HCT116 (cell line): Measurements from ENCODE around the gene MST1. TPM values are rescaled to one million over a fixed set of nuclear protein-coding genes. Genes with fewer than 3 reads are reported as not detected.
A peak's percentile ranks its signal among the peaks of the same experiment; 100 is the strongest.
"Not testable (repeated sequence)": the region's sequence is repeated elsewhere in the genome, so short reads cannot be mapped to it uniquely, and the experiment has no call there.

Source experiments
- ATAC-seq: fragments of 200-7000 bp; cut with Tn5 transposase; 2 replicates; pipeline ENCODE4 v1.9.1; 2020; ENCODE audit warnings: mild to moderate bottlenecking, moderate library complexity
- BruUV-seq: library from RNA; stranded (reverse); fragments of 400-500 nt; replicated peaks from 2 replicates; lab custom pipeline; 2021; lab: Mats Ljungman, UMichigan
- CTCF ChIA-PET: fragments of 300-600 bp; sonication (Branson Sonifier 250); formaldehyde crosslinking; loops from one replicate; lab custom pipeline; 2021; ENCODE audit warnings: antibody characterized with exemption; lab: Charles Lee
- POLR2A ChIA-PET: fragments of 300-600, 350-600 bp; sonication (Branson Sonifier 250); formaldehyde crosslinking; loops from one replicate; lab custom pipeline; 2021; ENCODE audit warnings: antibody characterized with exemption; lab: Charles Lee
- RAD21 ChIA-PET, 2 experiments: fragments of 300-600 bp; sonication (Branson Sonifier 250); formaldehyde crosslinking; loops; one replicate each; lab custom pipeline; 2023; ENCODE audit warnings: low total read pairs in 2 of 2; ENCODE audit not compliant: uncharacterized antibody in 2 of 2, unreplicated experiment in 2 of 2, low non-redundant PET in 1 of 2; lab: Charles Lee
- DNase-seq: peaks from one replicate; pipeline ENCODE4 v3.0.0-alpha.2; 2010; ENCODE audit warnings: low read depth, low spot score
- H2AFZ ChIP-seq: fragments of 200-600 bp; shearing (Covaris generic), sonication (generic); 2 replicates; pipeline ENCODE4 v1.6.1; 2017; ENCODE audit warnings: low read depth, mixed run types, mixed read lengths, antibody characterized with exemption, low read length; ENCODE audit not compliant: poor library complexity, severe bottlenecking
- H3K27ac ChIP-seq: 2 replicates; pipeline ENCODE4 v1.5.1; 2012; ENCODE audit warnings: low read depth, low read length
- H3K27me3 ChIP-seq: fragments of 200-600 bp; sonication (generic); 2 replicates; pipeline ENCODE4 v1.6.1; 2016; ENCODE audit warnings: mixed run types, low read length, mixed read lengths; ENCODE audit not compliant: insufficient read depth
- H3K36me3 ChIP-seq, 2 experiments: fragments of 200-500 bp in 1 of 2; fragments of 200-600 bp in 1 of 2; sonication (Bioruptor generic) in 1 of 2; sonication (generic) in 1 of 2; 2 replicates each; pipeline versions ENCODE4 v1.5.1 to v1.6.1; 2014 to 2016; ENCODE audit warnings: low read length in 2 of 2, inconsistent platforms in 1 of 2, mixed read lengths in 1 of 2, mixed run types in 1 of 2; ENCODE audit not compliant: insufficient read depth in 2 of 2, control insufficient read depth in 1 of 2
- H3K4me1 ChIP-seq, 2 experiments: fragments of 200-600 bp in 1 of 2; sonication (generic) in 1 of 2; 2 replicates each; pipeline versions ENCODE4 v1.5.1 to v1.6.1; 2012 to 2017; ENCODE audit warnings: low read length in 2 of 2, inconsistent platforms in 1 of 2, mild to moderate bottlenecking in 1 of 2, mixed read lengths in 1 of 2, mixed run types in 1 of 2, moderate library complexity in 1 of 2; ENCODE audit not compliant: insufficient read depth in 2 of 2, control insufficient read depth in 1 of 2
- H3K4me2 ChIP-seq: fragments of 200-600 bp; sonication (generic); 2 replicates; pipeline ENCODE4 v1.6.1; 2017; ENCODE audit warnings: mixed run types, low read length, mixed read lengths
- H3K4me3 ChIP-seq, 2 experiments: fragments of 200-600 bp in 1 of 2; sonication (generic) in 1 of 2; replicated peaks in 1 of 2; 2 replicates each; pipeline ENCODE4 v1.5.1; 2011 to 2016; ENCODE audit warnings: low read length in 2 of 2, control low read depth in 1 of 2, low read depth in 1 of 2, mild to moderate bottlenecking in 1 of 2, mixed read lengths in 1 of 2, mixed run types in 1 of 2
- H3K79me2 ChIP-seq: fragments of 200-600 bp; sonication (generic); 2 replicates; pipeline ENCODE4 v1.6.1; 2017; ENCODE audit warnings: mild to moderate bottlenecking, mixed run types, low read length, moderate library complexity, mixed read lengths; ENCODE audit not compliant: insufficient read depth
- H3K9ac ChIP-seq: fragments of 200-600 bp; sonication (generic); 2 replicates; pipeline ENCODE4 v1.6.1; 2016; ENCODE audit warnings: low read length, mixed read lengths
- H3K9me2 ChIP-seq: fragments of 200-600 bp; sonication (generic), shearing (Covaris generic); 2 replicates; pipeline ENCODE4 v1.6.1; 2017; ENCODE audit warnings: mixed run types, mild to moderate bottlenecking, moderate library complexity; ENCODE audit not compliant: insufficient read depth
- H3K9me3 ChIP-seq, 2 experiments: fragments of 200-500 bp in 1 of 2; fragments of 200-600 bp in 1 of 2; sonication (Bioruptor generic) in 1 of 2; sonication (generic) in 1 of 2; 2 replicates each; pipeline ENCODE4 v1.6.1; 2014 to 2017; ENCODE audit warnings: low read length in 2 of 2, mixed read lengths in 2 of 2, inconsistent platforms in 1 of 2, low read depth in 1 of 2, mild to moderate bottlenecking in 1 of 2, mixed run types in 1 of 2, moderate library complexity in 1 of 2; ENCODE audit not compliant: control insufficient read depth in 1 of 2, insufficient read depth in 1 of 2
- H4K20me1 ChIP-seq: fragments of 200-600 bp; sonication (generic), shearing (Covaris generic); 2 replicates; pipeline ENCODE4 v1.6.1; 2017; ENCODE audit warnings: mixed run types, mild to moderate bottlenecking, moderate library complexity; ENCODE audit not compliant: insufficient read depth
- intact Hi-C: fragments of 100-400 bp; cut with micrococcal nuclease; formaldehyde crosslinking; loops from 2 replicates; pipeline ENCODE4 v1.10.0; 2022
- total RNA-seq: library from RNA; stranded (reverse); gene quantifications from one replicate; pipeline ENCODE4 v1.2.1, GENCODE V29; 2021; ENCODE audit not compliant: unreplicated experiment

MST1 gene
- total RNA-seq, 1 experiment from 2014 or later: 15.4 TPM

- H3K9ac ChIP-seq, intact Hi-C loops, H3K9me2 ChIP-seq, POLR2A ChIA-PET, H3K4me3 ChIP-seq, RAD21 ChIA-PET, H3K9me3 ChIP-seq, H3K27ac ChIP-seq, BruUV-seq, H4K20me1 ChIP-seq, DNase-seq, H3K27me3 ChIP-seq, H2AFZ ChIP-seq, H3K4me2 ChIP-seq, CTCF ChIA-PET: not testable (repeated sequence)
- peaks cover 5 to 16% of the 10 kb centered on the region in 2 experiments; a peak in 2 of 4 replicates for H3K36me3 ChIP-seq
- H3K79me2 ChIP-seq: peaks cover 15% of the 10 kb centered on the region
- H3K4me1 ChIP-seq: peaks cover 4 to 14% of the 10 kb centered on the region in 2 experiments; a peak in 3 of 4 replicates
- peak; percentile 5; the same call in 1 of the 2 replicates for ATAC-seq
These were observed 2.9 kb downstream of the MST1 start for GRCh38 chr3:49686346-49686745.

GRCh38 chr3:49685846-49686245, 3.4 kb downstream of the MST1 start:
- CTCF ChIA-PET, H3K9ac ChIP-seq, POLR2A ChIA-PET, H3K9me2 ChIP-seq, H2AFZ ChIP-seq, RAD21 ChIA-PET, H3K27ac ChIP-seq, H3K9me3 ChIP-seq, H4K20me1 ChIP-seq, intact Hi-C loops, H3K4me2 ChIP-seq, H3K4me3 ChIP-seq, ATAC-seq, H3K27me3 ChIP-seq, BruUV-seq, DNase-seq: not testable (repeated sequence)
- H3K79me2 ChIP-seq: peaks cover 13% of the 10 kb centered on the region
- peaks cover 2 to 13% of the 10 kb centered on the region in 2 experiments; a peak in 3 of 4 replicates for H3K4me1 ChIP-seq
- peaks cover 7 to 21% of the 10 kb centered on the region in 2 experiments; a peak in 2 of 4 replicates for H3K36me3 ChIP-seq

DNA sequence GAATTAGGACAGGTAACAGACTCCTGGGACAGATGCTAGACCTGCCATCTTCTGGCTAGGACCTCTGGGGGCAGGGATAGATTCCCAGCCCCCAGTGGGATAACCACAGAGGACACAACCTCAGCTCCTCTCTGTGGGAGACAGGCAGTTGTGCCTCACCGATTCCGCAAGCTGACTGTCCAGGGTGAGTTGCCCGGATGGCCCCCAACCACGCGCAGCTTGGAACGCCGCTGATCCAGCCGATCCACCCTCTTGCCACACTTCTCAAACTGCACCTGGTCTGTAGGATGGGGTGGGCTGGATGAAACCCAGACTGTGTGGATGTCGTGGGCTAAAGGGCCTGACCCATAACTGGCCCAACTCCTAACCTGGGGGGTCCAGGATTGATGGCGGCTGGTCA, 4.2 kb downstream of the MST1 start:
- H3K9ac ChIP-seq, H3K4me3 ChIP-seq, ATAC-seq, CTCF ChIA-PET, H4K20me1 ChIP-seq, H3K4me1 ChIP-seq, H3K9me3 ChIP-seq, H2AFZ ChIP-seq, intact Hi-C loops, H3K27ac ChIP-seq, BruUV-seq, RAD21 ChIA-PET, H3K79me2 ChIP-seq, DNase-seq, POLR2A ChIA-PET, H3K27me3 ChIP-seq, H3K9me2 ChIP-seq, H3K4me2 ChIP-seq: not testable (repeated sequence)
- H3K36me3 ChIP-seq: peaks cover 9 to 29% of the 10 kb centered on the region in 2 experiments; a peak in 2 of 4 replicates

GRCh38 chr3:49684453-49684852, 4.8 kb downstream of the MST1 start:
- H3K27ac ChIP-seq, H3K27me3 ChIP-seq, POLR2A ChIA-PET, H2AFZ ChIP-seq, RAD21 ChIA-PET, H4K20me1 ChIP-seq, DNase-seq, H3K4me2 ChIP-seq, intact Hi-C loops, H3K9me2 ChIP-seq, H3K4me1 ChIP-seq, H3K9ac ChIP-seq, BruUV-seq, H3K79me2 ChIP-seq, H3K4me3 ChIP-seq, H3K9me3 ChIP-seq, CTCF ChIA-PET: not testable (repeated sequence)
- H3K36me3 ChIP-seq: peaks cover 11 to 35% of the 10 kb centered on the region in 2 experiments; a peak in 3 of 4 replicates
- ATAC-seq: 0 out of 2 replicates have a peak, but pooled peaks have one; percentile 18
